ENCODE measurements around the gene GSC2. TPM values are rescaled to one million over a fixed set of nuclear protein-coding genes. Genes with fewer than 3 reads are reported as not detected.

The GSC2 gene
- total and polyA plus RNA-seq, 9 of the 15 experiments (the other 6 are each of a cell fraction or from before 2014, with no cell fraction given): not detected

- TF ChIP-seq MYC (IDR thresholded peaks at IDR 0.05; ENCODE audit: low read depth, low read length) (no peak), MYC (CRISPR knock-in tag; IDR thresholded peaks at IDR 0.05; ENCODE audit: borderline replicate concordance, low read depth) (0 out of 2 replicates have a peak, but pooled peaks have one; percentile 4), PHF21A (IDR thresholded peaks at IDR 0.05; ENCODE audit: borderline replicate concordance, low read depth) (no peak), HNRNPLL (IDR thresholded peaks at IDR 0.05; ENCODE audit: low read depth, low read length, poor library complexity, severe bottlenecking) (peak; percentile 15), LCOR (CRISPR knock-in tag; IDR thresholded peaks at IDR 0.05) (no peak), SIRT6 (IDR thresholded peaks at IDR 0.05; ENCODE audit: low read depth, low read length) (peak; percentile 98), ZC3H11A (IDR thresholded peaks at IDR 0.05; ENCODE audit: low read depth, low read length) (no peak), BHLHE40 (IDR thresholded peaks at IDR 0.05; ENCODE audit: low read length) (peak; percentile 78)
These were observed 25.6 kb upstream of the GSC2 start (continued) for GRCh38 chr22:19175602-19176174.

GRCh38 chr22:19175026-19175601 lies 25.0 kb upstream of the GSC2 start:
- Histone ChIP-seq H3K4me1 (replicated peaks in 1 of 2; ENCODE audit: control insufficient read depth in 2 of 2, insufficient read depth in 2 of 2, low read length in 2 of 2) (peaks cover 56 to 100% of the 10 kb centered on the region in 2 experiments), H4K20me1 (replicated peaks; ENCODE audit: control insufficient read depth, insufficient read depth, low read length) (peaks cover 42% of the 10 kb centered on the region), H3K9me3 (replicated peaks; ENCODE audit: control insufficient read depth, insufficient read depth, low read depth, low read length) (no peaks in the 10 kb centered on the region), H3K79me2 (ENCODE audit: control insufficient read depth, insufficient read depth, low read length) (peaks cover 81% of the 10 kb centered on the region), H2AFZ (ENCODE audit: low read depth, low read length) (no peak overlapping the region), H3K27me3 (ENCODE audit: control insufficient read depth in 2 of 2, insufficient read depth in 2 of 2, low read length in 2 of 2) (no peaks in the 10 kb centered on the region), H3K9ac (ENCODE audit: insufficient read depth in 1 of 2, low read depth in 2 of 2, low read length in 2 of 2) (peak overlapping the region in 1 of 2 experiments; percentile 96; a peak in 2 of 4 replicates), H3K36me3 (ENCODE audit: control insufficient read depth, insufficient read depth, low read length) (peaks cover 55% of the 10 kb centered on the region), H3K4me3 (no peak overlapping the region), H3K9me1 (ENCODE audit: control insufficient read depth, insufficient read depth, low read length) (peaks cover 28% of the 10 kb centered on the region), H3K4me2 (ENCODE audit: insufficient read depth, low read length) (no peak overlapping the region), H3K27ac (ENCODE audit: extremely low read depth, low read depth, low read length) (no peak overlapping the region; the same call in 1 of the 3 replicates)
- ATAC-seq (no peak), DNase-seq (ENCODE audit: extremely low read depth in 1 of 4, low spot score in 3 of 4) (peak in 1 of 4 experiments; percentile 37), FAIRE-seq (no peak)
- in situ Hi-C loops (cut with MboI) (loop anchor here (5.0 kb wide), 1 partner anchor 452 kb away; no protein-coding TSS in a partner anchor), intact Hi-C loops (cut with micrococcal nuclease) (loop anchor here (5.0 kb wide), 2 partner anchors 138 to 197 kb away; no protein-coding TSS in a partner anchor)
- ChIA-PET CTCF (ENCODE audit: low intra/inter-chr PET ratio) (no interaction called here), POLR2A (interaction anchor here (0.6 to 2.9 kb wide), 19 partner anchors 27 to 680 kb away, joined by 3 to 9 read pairs (median 4); partner anchors contain the start of genes DGCR2, HIRA and MRPL40)
- 85% methylated on average over 7 of the region's 7 CpGs for WGBS (ENCODE audit: insufficient coverage, low coverage, missing lambda C conversion rate)
- BruUV-seq (replicated peaks): no TSS peak
- TF ChIP-seq POLR2A (conservative IDR thresholded peaks at IDR 0.05): no peak
- no peak for TF ChIP-seq NR2C2 (CRISPR knock-in tag; IDR thresholded peaks at IDR 0.05)
- TF ChIP-seq NR2C2 (tag; IDR thresholded peaks at IDR 0.05): no peak
- no peak for TF ChIP-seq FOSL1 (tag; conservative IDR thresholded peaks at IDR 0.05)
- TF ChIP-seq ZNF436 (CRISPR knock-in tag; IDR thresholded peaks at IDR 0.05): no peak
- TF ChIP-seq, protein P1, sequence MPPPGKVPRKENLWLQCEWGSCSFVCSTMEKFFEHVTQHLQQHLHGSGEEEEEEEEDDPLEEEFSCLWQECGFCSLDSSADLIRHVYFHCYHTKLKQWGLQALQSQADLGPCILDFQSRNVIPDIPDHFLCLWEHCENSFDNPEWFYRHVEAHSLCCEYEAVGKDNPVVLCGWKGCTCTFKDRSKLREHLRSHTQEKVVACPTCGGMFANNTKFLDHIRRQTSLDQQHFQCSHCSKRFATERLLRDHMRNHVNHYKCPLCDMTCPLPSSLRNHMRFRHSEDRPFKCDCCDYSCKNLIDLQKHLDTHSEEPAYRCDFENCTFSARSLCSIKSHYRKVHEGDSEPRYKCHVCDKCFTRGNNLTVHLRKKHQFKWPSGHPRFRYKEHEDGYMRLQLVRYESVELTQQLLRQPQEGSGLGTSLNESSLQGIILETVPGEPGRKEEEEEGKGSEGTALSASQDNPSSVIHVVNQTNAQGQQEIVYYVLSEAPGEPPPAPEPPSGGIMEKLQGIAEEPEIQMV (tag; conservative IDR thresholded peaks at IDR 0.05; ENCODE audit: low read depth): no peak
- TF ChIP-seq SRSF9 (IDR thresholded peaks at IDR 0.05; ENCODE audit: borderline replicate concordance, low read depth, low read length): no peak
- TF ChIP-seq, protein P2, sequence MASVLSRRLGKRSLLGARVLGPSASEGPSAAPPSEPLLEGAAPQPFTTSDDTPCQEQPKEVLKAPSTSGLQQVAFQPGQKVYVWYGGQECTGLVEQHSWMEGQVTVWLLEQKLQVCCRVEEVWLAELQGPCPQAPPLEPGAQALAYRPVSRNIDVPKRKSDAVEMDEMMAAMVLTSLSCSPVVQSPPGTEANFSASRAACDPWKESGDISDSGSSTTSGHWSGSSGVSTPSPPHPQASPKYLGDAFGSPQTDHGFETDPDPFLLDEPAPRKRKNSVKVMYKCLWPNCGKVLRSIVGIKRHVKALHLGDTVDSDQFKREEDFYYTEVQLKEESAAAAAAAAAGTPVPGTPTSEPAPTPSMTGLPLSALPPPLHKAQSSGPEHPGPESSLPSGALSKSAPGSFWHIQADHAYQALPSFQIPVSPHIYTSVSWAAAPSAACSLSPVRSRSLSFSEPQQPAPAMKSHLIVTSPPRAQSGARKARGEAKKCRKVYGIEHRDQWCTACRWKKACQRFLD (CRISPR knock-in tag; IDR thresholded peaks at IDR 0.05): no peak
- no peak for TF ChIP-seq C11orf30 (IDR thresholded peaks at IDR 0.05; ENCODE audit: low read depth)
- no peak for TF ChIP-seq GATAD2A (IDR thresholded peaks at IDR 0.05)
- TF ChIP-seq ADNP (tag; IDR thresholded peaks at IDR 0.05): no peak

All from K562 (cell line).